Activated CD8-positive, alpha-beta T cell treated with anti-CD3 and anti-CD28 coated beads for 36 hours (primary cell): Measurements from ENCODE around the gene MAP3K9. TPM values are rescaled to one million over a fixed set of nuclear protein-coding genes. Genes with fewer than 3 reads are reported as not detected.

Source experiments
- ATAC-seq: fragments of 200-7000 bp; cut with Tn5 transposase; one replicate; pipeline ENCODE4 v1.10.0; 2021; ENCODE audit warnings: mild to moderate bottlenecking, moderate library complexity
- CTCF ChIA-PET: fragments of 350-600 bp; sonication (Branson Sonifier 250); formaldehyde crosslinking; loops from one replicate; lab custom pipeline; 2021; ENCODE audit warnings: antibody characterized with exemption; lab: Charles Lee
- POLR2A ChIA-PET: fragments of 350-600 bp; sonication (Branson Sonifier 250); formaldehyde crosslinking; loops from one replicate; lab custom pipeline; 2021; ENCODE audit warnings: antibody characterized with exemption; lab: Charles Lee
- DNase-seq: peaks from one replicate; pipeline ENCODE4 v3.0.0-alpha.2; 2020
- H3K27ac Mint-ChIP-seq: one replicate; pipeline ENCODE4 v1.8.0; 2021; ENCODE audit warnings: mild to moderate bottlenecking, mixed read lengths
- H3K27me3 Mint-ChIP-seq: one replicate; pipeline ENCODE4 v1.8.0; 2021; ENCODE audit warnings: mixed read lengths
- H3K36me3 Mint-ChIP-seq: one replicate; pipeline ENCODE4 v1.8.0; 2021; ENCODE audit warnings: low read depth, mixed read lengths
- H3K4me1 Mint-ChIP-seq: one replicate; pipeline ENCODE4 v1.8.0; 2021; ENCODE audit warnings: low read depth, mixed read lengths
- H3K4me3 Mint-ChIP-seq: one replicate; pipeline ENCODE4 v1.8.0; 2021; ENCODE audit warnings: mild to moderate bottlenecking, moderate library complexity, mixed read lengths
- H3K9me3 Mint-ChIP-seq: one replicate; pipeline ENCODE4 v1.8.0; 2021; ENCODE audit warnings: mixed read lengths
- intact Hi-C: fragments of 100-400 bp; cut with micrococcal nuclease; formaldehyde crosslinking; loops from one replicate; pipeline ENCODE4 v1.10.0; 2022
- total RNA-seq, 2 experiments: library from RNA; stranded (reverse); gene quantifications; one replicate each; pipeline ENCODE4 v1.2.3, GENCODE V29; 2021
- TF ChIP-seq, protein P1 (sequence below): fragments of 200-600 bp; IDR thresholded peaks from one replicate; pipeline ENCODE4 v1.8.0; 2022; ENCODE audit warnings: antibody characterized with exemption, mild to moderate bottlenecking

Gene MAP3K9
- total RNA-seq, 2 experiments from 2014 or later, result 8.0 to 9.6 TPM

DNA sequence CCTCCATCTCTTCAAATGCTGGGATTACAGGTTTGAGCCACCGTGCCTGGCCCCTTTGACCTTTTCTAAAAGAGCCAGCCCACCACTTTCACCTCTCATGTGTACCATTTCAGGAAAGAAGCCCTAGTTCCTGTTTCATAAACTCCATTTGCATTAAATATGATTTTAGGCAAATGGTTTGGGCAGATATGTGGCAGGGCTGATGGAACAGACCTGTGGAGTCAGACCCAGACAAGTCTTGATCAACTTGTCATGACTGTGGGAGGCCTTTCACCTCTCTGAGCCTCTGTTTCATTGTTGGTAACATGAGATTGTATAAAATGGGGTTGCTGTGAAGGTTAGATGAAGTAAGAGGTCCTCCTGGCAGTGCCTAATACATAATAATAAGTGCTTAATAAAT is 5.2 kb upstream of the MAP3K9 start:
- DNase-seq (peak; percentile 16), ATAC-seq (no peak)
- Mint-ChIP-seq H3K9me3 (no peaks in the 10 kb centered on the region), H3K27ac (no peak overlapping the region), H3K4me1 (peaks cover 10% of the 10 kb centered on the region), H3K27me3 (peaks cover 7% of the 10 kb centered on the region), H3K4me3 (no peak overlapping the region), H3K36me3 (no peaks in the 10 kb centered on the region)
- TF ChIP-seq, protein P1, sequence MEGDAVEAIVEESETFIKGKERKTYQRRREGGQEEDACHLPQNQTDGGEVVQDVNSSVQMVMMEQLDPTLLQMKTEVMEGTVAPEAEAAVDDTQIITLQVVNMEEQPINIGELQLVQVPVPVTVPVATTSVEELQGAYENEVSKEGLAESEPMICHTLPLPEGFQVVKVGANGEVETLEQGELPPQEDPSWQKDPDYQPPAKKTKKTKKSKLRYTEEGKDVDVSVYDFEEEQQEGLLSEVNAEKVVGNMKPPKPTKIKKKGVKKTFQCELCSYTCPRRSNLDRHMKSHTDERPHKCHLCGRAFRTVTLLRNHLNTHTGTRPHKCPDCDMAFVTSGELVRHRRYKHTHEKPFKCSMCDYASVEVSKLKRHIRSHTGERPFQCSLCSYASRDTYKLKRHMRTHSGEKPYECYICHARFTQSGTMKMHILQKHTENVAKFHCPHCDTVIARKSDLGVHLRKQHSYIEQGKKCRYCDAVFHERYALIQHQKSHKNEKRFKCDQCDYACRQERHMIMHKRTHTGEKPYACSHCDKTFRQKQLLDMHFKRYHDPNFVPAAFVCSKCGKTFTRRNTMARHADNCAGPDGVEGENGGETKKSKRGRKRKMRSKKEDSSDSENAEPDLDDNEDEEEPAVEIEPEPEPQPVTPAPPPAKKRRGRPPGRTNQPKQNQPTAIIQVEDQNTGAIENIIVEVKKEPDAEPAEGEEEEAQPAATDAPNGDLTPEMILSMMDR, result no peak
- POLR2A ChIA-PET, result no interaction called here
- CTCF ChIA-PET, result no interaction called here
- intact Hi-C loops, result loop anchor here (10.0 kb wide), 3 partner anchors 100 to 200 kb away; partner anchors contain the start of gene TTC9

DNA sequence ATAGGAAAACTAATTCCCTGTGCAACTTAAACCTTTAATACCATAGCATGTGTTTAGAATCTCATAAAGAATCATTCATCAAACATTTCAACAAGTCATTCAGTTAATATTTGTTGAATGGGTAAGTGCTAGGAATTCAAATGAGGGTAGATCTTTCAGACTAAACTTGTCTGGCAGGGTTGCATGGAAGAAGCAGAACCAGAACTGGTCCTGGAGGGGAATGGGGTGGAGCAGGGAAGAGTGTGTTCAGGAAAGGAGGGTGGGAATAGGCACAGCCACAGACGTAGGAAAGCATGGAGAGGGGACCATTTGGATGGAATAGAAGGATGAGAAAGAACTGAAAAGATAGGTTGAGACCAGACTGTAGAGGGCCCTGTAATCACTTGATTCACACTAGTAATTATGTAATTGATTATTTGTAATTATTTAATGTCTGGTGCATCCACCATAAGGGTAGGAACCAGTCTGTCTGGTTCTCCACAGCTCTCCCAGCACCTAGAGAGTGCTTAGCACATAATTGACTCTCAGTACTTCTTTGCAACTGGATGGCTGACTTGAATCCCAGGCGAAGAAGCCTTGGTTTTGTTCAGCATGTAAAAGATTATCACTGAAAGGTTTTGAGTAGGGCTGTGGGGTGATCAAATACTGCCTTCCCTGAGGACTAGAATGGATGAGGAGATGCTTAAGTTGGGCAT is 3.0 kb upstream of the MAP3K9 start:
- Mint-ChIP-seq H3K4me3 (no peak overlapping the region), H3K4me1 (peaks cover 10% of the 10 kb centered on the region), H3K27me3 (no peaks in the 10 kb centered on the region), H3K36me3 (no peaks in the 10 kb centered on the region), H3K27ac (no peak overlapping the region), H3K9me3 (no peaks in the 10 kb centered on the region)
- DNase-seq, result no peak
- ATAC-seq, result no peak
- ChIA-PET CTCF (interaction anchor here (1.0 kb wide), 1 partner anchor 160 kb away, joined by 3 read pairs; no protein-coding TSS in a partner anchor), POLR2A (interaction anchor here (0.6 kb wide), 1 partner anchor 173 kb away, joined by 4 read pairs; no protein-coding TSS in a partner anchor)
- TF ChIP-seq, protein P1, result no peak
- intact Hi-C loops, result loop anchor here (10.0 kb wide), 3 partner anchors 97 to 197 kb away; partner anchors contain the start of gene TTC9

DNA sequence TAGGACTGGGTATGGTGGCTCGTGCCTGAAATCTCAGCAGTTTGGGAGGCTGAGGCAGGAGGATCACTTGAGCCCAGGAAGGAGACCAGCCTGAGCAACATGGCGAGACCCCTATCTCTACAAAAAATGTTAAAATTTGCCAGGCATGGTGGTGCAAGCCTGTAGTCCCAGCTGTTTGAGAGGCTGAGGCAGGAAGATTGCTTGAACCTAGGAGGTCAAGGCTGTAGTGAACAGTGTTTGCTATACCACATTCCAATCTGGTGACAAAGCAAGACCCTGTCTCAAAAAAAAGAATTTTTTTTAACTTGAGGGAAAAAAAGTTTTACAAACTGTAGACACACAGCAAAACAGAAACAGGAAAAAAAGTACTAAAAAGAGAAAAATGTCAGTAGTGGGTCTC is 2.3 kb upstream of the MAP3K9 start:
- intact Hi-C loops, result loop anchor here (10.0 kb wide), 3 partner anchors 97 to 197 kb away; partner anchors contain the start of gene TTC9
- TF ChIP-seq, protein P1, result no peak
- H3K9me3 Mint-ChIP-seq, result no peaks in the 10 kb centered on the region
- ChIA-PET CTCF (interaction anchor here (1.0 kb wide), 1 partner anchor 161 kb away, joined by 3 read pairs; no protein-coding TSS in a partner anchor), POLR2A (no interaction called here)
- no peaks in the 10 kb centered on the region for H3K27me3 Mint-ChIP-seq
- no peak overlapping the region for H3K4me3 Mint-ChIP-seq
- no peak for ATAC-seq
- H3K36me3 Mint-ChIP-seq, result peaks cover 3% of the 10 kb centered on the region
- no peak for DNase-seq
- H3K27ac Mint-ChIP-seq, result no peak overlapping the region
- H3K4me1 Mint-ChIP-seq, result peaks cover 14% of the 10 kb centered on the region

DNA sequence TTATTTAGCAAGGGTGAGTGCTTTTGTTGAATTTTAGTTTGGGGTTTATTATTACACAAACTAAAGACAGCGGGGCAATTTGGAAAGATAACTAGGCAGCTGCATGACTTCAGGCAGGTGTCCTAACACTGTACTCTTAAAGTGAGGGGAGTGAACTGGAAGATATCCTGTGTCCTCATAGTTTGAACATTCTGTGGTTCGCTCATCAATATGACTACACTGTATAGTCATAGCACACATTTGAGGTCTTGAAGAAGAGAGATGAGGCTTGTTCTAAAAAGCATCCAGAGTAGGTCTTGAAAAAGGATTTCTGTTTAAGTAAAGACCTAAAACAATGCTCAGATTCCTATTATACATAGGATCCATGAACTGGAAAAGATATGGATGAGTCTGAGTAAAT is 1.7 kb upstream of the MAP3K9 start:
- Mint-ChIP-seq H3K4me1 (peaks cover 14% of the 10 kb centered on the region), H3K9me3 (no peaks in the 10 kb centered on the region), H3K27me3 (no peaks in the 10 kb centered on the region), H3K36me3 (peaks cover 4% of the 10 kb centered on the region), H3K4me3 (no peak overlapping the region), H3K27ac (no peak overlapping the region)
- TF ChIP-seq, protein P1, result no peak
- ATAC-seq (no peak), DNase-seq (no peak)
- POLR2A ChIA-PET, result no interaction called here
- intact Hi-C loops, result loop anchor here (10.0 kb wide), 3 partner anchors 96 to 196 kb away; partner anchors contain the start of gene TTC9
- CTCF ChIA-PET, result interaction anchor here (4.0 kb wide), 1 partner anchor 7 kb away, joined by 40 read pairs; no protein-coding TSS in a partner anchor

DNA sequence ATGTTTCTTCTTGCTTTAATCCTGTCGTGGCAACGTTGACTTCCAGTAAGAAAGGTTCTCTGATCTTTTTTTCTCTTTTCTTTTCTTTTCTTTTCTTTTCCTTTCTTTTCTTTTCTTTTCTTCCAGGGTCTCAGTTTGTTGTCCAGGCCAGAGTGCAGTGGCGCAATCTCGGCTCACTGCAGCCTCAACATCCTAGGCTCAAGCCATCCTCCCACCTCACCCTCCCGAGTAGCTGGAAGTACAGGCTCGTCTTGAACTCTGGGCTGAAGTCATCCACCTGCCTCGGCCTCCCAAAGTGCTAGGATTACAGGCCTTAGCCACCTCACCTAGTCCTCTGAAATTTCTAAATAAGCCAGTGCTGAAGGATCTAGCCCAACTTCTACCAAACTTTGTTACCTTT is 1.3 kb upstream of the MAP3K9 start:
- Mint-ChIP-seq H3K9me3 (no peaks in the 10 kb centered on the region), H3K36me3 (peaks cover 4% of the 10 kb centered on the region), H3K27me3 (no peaks in the 10 kb centered on the region), H3K4me1 (peaks cover 14% of the 10 kb centered on the region), H3K27ac (peak overlapping the region; percentile 87), H3K4me3 (no peak overlapping the region)
- ChIA-PET POLR2A (interaction anchor here (3.1 kb wide), 1 partner anchor 12 kb away, joined by 14 read pairs; no protein-coding TSS in a partner anchor), CTCF (interaction anchor here (1.4 to 4.0 kb wide), 2 partner anchors 7 to 97 kb away, joined by 4 to 40 read pairs; no protein-coding TSS in a partner anchor)
- DNase-seq (no peak), ATAC-seq (no peak)
- TF ChIP-seq, protein P1, result no peak
- intact Hi-C loops, result loop anchor here (10.0 kb wide), 3 partner anchors 96 to 196 kb away; partner anchors contain the start of gene TTC9
